HG03354 (cell line): Measurements from ENCODE around the gene SPDL1.
"Not testable (repeated sequence)": the region's sequence is repeated elsewhere in the genome, so short reads cannot be mapped to it uniquely, and the experiment has no call there.

ENCODE experiments used
- ATAC-seq: cut with Tn5 transposase; IDR thresholded peaks from one replicate; pipeline ENCODE4 v1.9.1; 2021; ENCODE audit warnings: mild to moderate bottlenecking; ENCODE audit not compliant: unreplicated experiment, poor library complexity, severe bottlenecking

SPDL1 gene

DNA sequence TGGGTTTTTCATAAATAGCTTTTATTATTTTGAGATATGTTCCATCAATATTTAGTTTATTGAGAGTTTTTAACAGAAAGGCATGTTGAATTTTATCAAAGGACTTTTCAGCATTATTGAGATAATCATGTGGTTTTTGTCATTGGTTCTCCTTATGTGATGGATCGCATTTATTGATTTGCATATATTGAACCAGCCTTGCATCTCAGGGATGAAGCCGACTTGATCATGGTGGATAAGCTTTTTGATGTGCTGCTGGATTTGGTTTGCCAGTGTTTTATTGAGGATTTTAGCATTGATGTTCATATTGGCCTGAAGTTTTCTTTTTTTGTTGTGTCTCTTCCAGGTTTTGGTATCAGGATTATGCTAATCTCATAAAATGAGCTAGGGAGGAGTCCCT lies 40.7 kb downstream of the SPDL1 start:
- not testable (repeated sequence) for ATAC-seq

- no peak for ATAC-seq
These were observed 43.2 kb downstream of the SPDL1 start for GRCh38 chr5:169626779-169627178.

GRCh38 chr5:169627551-169627950 lies 44.0 kb downstream of the SPDL1 start:
- no peak for ATAC-seq

- no peak for ATAC-seq
These were observed 45.3 kb downstream of the SPDL1 start for GRCh38 chr5:169628892-169629291.

GRCh38 chr5:169629847-169630548 lies 46.4 kb downstream of the SPDL1 start:
- no peak for ATAC-seq

DNA sequence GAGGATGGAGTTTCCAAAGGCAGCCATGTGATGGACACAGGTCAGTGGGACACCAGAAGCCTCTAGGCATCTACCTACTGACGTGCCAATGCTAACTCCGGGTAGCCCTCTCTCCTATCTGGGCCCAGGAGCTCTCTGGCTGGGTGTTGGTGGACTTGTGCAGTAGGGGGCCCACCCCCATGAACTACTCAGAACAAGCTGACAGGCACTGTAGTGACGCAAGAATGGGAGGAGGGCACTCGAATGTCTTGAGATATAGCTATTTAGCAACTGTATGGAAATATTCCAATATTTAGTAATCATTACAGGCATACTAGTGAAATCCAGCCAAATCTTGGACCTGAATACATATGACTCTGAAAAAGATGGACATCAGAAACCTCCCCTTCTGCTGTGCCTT lies 47.8 kb downstream of the SPDL1 start:
- no peak for ATAC-seq

- no peak for ATAC-seq
These were observed 49.4 kb downstream of the SPDL1 start for GRCh38 chr5:169632946-169633345.

GRCh38 chr5:169634606-169635005 lies 51.0 kb downstream of the SPDL1 start:
- ATAC-seq: no peak

DNA sequence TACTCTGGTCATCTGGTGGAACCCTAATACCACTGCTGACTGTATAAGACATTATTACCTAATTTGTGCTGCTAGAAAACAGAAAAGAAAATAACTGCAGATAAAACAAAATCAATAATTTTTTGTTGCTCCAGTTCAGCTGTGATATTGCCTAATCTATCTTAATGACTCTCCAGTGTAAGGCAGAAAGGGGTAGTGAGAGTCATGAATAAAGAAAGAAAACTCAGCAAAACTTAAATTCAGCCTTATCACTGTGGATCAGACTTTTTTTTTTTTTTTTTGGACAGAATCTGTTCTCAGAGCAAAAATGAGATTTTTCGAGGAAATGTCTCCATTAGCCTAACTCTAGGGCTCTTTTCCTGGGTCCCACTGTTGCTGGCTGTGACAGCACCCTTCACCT lies 52.4 kb downstream of the SPDL1 start:
- ATAC-seq: no peak

DNA sequence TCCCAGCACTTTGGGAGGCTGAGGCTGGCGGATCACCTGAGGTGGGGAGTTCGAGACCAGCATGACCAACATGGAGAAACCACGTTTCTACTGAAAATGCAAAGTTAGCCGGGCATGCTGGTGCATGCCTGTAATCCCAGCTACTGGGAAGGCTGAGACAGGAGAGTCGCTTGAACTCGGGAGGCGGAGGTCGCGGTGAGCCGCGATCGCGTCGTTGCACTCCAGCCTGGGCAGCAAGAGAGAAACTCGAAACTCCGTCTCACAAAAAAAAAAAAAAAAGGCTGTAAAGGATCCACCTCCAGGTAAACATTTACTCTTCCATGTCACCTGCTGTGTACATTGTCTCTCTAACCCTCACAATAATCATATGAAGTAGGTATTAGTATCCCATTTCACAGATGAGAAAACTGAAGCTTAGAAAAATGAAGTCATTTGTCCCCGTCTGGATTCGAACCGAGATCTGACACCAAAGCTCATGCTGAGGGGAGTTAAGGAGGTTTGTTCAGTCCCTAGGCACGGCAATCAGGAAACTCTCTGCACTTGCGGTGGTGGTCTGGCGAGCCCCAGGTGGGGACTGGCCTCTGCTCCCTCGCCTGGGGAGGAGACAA lies 53.0 kb downstream of the SPDL1 start:
- no peak for ATAC-seq

DNA sequence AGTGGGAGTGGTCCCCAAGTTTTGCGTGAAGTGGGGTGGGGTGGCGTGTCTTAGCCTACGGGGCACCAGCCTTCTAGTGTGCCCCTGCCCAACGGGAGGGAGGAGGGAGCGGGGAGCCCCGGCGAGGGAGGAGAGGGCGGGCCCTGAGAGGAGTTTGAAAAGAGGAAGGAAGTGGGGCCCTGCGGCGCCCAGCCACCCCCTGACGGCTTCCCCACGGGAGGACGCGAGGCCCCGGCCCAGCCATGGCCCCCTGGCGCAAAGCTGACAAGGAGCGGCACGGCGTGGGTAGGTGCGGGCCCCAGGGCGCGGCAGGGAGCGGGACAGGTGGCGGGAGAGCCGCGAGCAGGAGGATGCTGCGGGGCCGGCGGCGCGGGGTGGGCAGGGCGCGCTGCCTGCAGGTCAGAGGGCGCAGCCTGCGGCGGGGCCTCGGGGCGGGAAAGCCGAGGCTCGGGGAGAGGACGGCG lies 53.5 kb downstream of the SPDL1 start, which contains the start of gene DOCK2:
TSS of gene DOCK2 (plus strand) at position 191 of the 464 bp plus-strand sequence. CDS start at position 243, 52 bp downstream.
- peak; percentile 93 for ATAC-seq

- peak; percentile 65 for ATAC-seq
These were observed 54.1 kb downstream of the SPDL1 start for GRCh38 chr5:169637549-169638121.

DNA sequence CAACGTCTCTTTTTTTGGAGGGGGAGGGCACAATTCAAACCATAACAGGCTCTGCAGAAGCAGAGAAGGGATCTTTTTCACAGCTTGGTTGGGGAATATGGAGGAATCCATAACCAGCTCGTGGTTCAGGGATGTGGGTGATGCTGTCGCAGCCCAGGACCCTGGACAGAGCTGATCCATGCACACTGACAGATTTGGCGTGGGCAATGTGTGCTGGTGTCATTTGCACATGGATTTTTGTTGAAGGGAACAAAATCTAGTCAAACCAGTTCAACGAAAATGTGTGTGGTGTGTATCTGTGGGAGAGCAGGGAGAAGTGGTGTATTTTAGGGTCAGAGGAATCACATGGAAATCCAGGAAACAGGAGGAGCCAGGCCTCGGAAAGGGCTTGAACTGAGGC lies 57.7 kb downstream of the SPDL1 start:
- no peak for ATAC-seq

DNA sequence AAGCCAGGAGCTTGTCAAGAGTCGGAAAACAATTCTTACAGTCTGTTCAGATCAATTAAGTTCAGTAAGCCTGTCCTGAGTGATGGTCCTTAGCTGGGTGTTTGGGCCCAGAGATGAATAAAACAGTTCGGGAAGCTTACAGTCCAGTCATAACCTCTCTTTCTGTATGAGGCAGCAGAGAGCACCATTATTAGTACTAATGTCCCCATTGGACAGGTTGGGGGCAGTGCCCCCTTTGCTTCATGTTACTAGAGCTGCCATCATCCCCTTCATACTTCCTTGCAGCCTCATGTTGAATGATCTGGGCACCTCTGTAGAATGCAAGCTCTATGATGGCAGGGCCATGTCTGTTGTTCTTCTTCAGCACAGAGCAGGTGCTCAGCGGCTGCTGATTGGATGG lies 63.3 kb downstream of the SPDL1 start:
- ATAC-seq: peak; percentile 49

- peak; percentile 58 for ATAC-seq
These were observed 64.0 kb downstream of the SPDL1 start for GRCh38 chr5:169647566-169647965.

- no peak for ATAC-seq
These were observed 65.2 kb downstream of the SPDL1 start for GRCh38 chr5:169648725-169649310.

DNA sequence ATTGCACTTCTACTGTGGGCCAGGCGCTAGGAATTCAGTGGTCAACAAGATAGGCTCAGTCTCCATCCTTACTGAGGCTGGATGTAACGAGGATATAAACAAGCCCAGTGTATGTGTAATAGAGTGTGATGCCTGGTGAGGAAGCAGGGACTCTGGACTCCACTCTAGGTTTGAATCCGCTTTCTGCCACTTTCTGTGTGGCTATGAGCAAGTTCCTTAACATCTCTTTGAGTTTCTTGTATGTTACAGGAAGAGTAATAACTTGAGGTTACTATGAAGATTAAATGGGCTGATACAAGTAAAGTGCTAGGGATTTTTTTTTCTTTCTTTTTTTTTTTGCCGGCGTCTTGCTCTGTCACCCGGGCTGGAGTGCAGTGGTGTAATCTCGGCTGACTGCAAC lies 65.9 kb downstream of the SPDL1 start:
- no peak for ATAC-seq

DNA sequence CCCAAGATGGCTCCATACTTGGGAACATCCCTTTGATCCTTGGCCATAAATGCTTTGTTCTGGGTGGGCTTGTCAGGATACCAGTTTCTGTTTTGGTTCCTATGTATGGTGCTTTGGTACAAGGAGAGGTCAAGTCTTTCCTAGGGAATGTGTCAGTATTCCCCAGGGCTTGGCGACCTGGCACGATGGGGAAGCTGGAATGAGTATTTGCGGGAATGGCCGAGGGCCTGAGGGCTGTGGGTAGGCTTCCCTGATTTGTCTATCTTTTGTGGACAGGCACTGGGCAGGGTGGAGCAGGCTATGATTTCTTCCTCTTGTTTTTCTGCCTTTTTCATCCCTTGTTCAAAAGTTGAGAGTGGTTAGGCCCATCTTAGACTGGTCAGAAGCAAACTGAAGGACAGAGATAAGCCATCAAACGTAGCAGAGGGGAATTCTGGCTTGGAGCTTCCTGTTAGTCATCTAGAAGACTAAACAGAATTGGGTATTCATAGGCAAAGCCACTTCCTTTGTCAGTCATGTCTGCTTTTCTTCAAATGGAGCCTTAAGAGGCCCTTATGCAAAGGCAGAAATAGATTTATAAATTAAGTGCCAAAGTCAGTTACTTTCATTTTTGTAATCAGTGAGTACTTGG lies 67.2 kb downstream of the SPDL1 start:
- peak; percentile 59 for ATAC-seq

DNA sequence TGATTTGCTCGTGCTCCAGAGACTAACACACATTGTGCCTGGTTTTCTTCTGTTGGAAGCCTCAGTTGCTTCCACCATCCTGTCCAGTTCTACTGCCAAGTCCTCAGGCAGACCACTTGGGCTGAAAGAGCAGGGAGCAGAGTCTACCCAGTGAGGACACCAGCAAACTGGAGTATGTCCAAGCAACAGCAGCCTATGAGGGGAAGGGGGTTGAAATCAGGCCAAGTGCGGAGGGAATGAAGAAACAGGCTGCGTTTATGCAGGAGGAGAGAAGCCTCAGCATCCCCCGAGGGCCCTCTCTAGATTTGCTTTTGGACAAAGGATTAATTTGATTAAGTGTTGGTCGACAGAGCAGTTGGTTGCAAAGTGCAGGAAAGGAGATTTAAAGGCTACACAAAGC lies 68.0 kb downstream of the SPDL1 start:
- no peak for ATAC-seq

- no peak for ATAC-seq
These were observed 68.5 kb downstream of the SPDL1 start for GRCh38 chr5:169652057-169652456.
